SK-N-SH (cell line): ENCODE results near the gene ZSCAN2. TPM values are rescaled to one million over a fixed set of nuclear protein-coding genes. Genes with fewer than 3 reads are reported as not detected.

Experiments used
- CTCF ChIA-PET: fragments of 300-600, 350-600 bp; formaldehyde crosslinking; extraction: SDS; loops from one replicate; lab custom pipeline; 2021; lab: Yijun Ruan, JAX
- POLR2A ChIA-PET: fragments of 350-600 bp; sonication (Branson Sonifier 250); formaldehyde crosslinking; extraction: SDS; loops from one replicate; lab custom pipeline; 2020; ENCODE audit warnings: antibody characterized with exemption, inconsistent platforms; lab: Yijun Ruan, JAX
- DNase-seq: peaks from one replicate; pipeline ENCODE4 v3.0.0; 2012
- H2AFZ ChIP-seq: fragments of 200-600 bp; sonication (generic); 2 replicates; pipeline ENCODE4 v1.8.1; 2016; ENCODE audit warnings: antibody characterized with exemption, mild to moderate bottlenecking, low read depth
- H3F3A ChIP-seq: fragments of 200-600 bp; sonication (generic); replicated peaks from 2 replicates; pipeline ENCODE3; 2016; ENCODE audit warnings: antibody characterized with exemption, mild to moderate bottlenecking; ENCODE audit not compliant: insufficient read depth
- H3K27ac ChIP-seq, 2 experiments: fragments of 200-500 bp in 1 of 2; fragments of 200-600 bp in 1 of 2; sonication (Bioruptor generic) in 1 of 2; sonication (generic), shearing (Covaris generic) in 1 of 2; 2 replicates each; pipeline versions ENCODE4 v1.5.1 to v1.6.1; 2014 to 2016; ENCODE audit warnings: low read depth in 2 of 2, inconsistent platforms in 1 of 2, low read length in 1 of 2, mild to moderate bottlenecking in 1 of 2, mixed read lengths in 1 of 2
- H3K27me3 ChIP-seq: fragments of 200-600 bp; sonication (generic), shearing (Covaris generic); 2 replicates; pipeline ENCODE4 v1.6.1; 2016; ENCODE audit warnings: mixed run types; ENCODE audit not compliant: insufficient read depth
- H3K36me3 ChIP-seq, 2 experiments: fragments of 200-500 bp in 1 of 2; fragments of 200-600 bp in 1 of 2; sonication (Bioruptor generic) in 1 of 2; sonication (generic) in 1 of 2; replicated peaks in 1 of 2; 2 replicates each; pipeline versions ENCODE3 to v1.5.1; 2014 to 2016; ENCODE audit warnings: low read length in 1 of 2, mild to moderate bottlenecking in 1 of 2; ENCODE audit not compliant: insufficient read depth in 2 of 2, control insufficient read depth in 1 of 2
- H3K4me1 ChIP-seq, 2 experiments: fragments of 200-500 bp in 1 of 2; fragments of 200-600 bp in 1 of 2; sonication (Bioruptor generic) in 1 of 2; sonication (generic), shearing (Covaris generic) in 1 of 2; 2 replicates each; pipeline versions ENCODE4 v1.5.1 to v1.6.1; 2014 to 2016; ENCODE audit warnings: low read depth in 1 of 2, low read length in 1 of 2, mixed run types in 1 of 2; ENCODE audit not compliant: insufficient read depth in 2 of 2, control insufficient read depth in 1 of 2
- H3K4me2 ChIP-seq: fragments of 200-600 bp; sonication (generic), shearing (Covaris generic); 2 replicates; pipeline ENCODE4 v1.6.1; 2017; ENCODE audit warnings: mixed run types
- H3K4me3 ChIP-seq, 2 experiments: fragments of 200-500 bp in 1 of 2; fragments of 200-600 bp in 1 of 2; sonication (Bioruptor generic) in 1 of 2; sonication (generic), shearing (Covaris generic) in 1 of 2; 2 replicates each; pipeline versions ENCODE4 v1.5.1 to v1.8.1; 2014 to 2016; ENCODE audit warnings: low read depth in 2 of 2, inconsistent platforms in 1 of 2, low read length in 1 of 2, mild to moderate bottlenecking in 1 of 2, mixed read lengths in 1 of 2, moderate library complexity in 1 of 2
- H3K79me2 ChIP-seq: fragments of 200-600 bp; sonication (generic); 2 replicates; pipeline ENCODE4 v1.8.1; 2017; ENCODE audit warnings: mild to moderate bottlenecking; ENCODE audit not compliant: insufficient read depth
- H3K9ac ChIP-seq: fragments of 200-600 bp; sonication (generic); 2 replicates; pipeline ENCODE4 v1.6.1; 2017; ENCODE audit warnings: mixed run types
- H3K9me2 ChIP-seq: fragments of 200-600 bp; sonication (generic); 2 replicates; pipeline ENCODE4 v1.6.1; 2017; ENCODE audit warnings: mixed run types
- H3K9me3 ChIP-seq: fragments of 200-600 bp; sonication (generic); 2 replicates; pipeline ENCODE4 v1.6.1; 2017; ENCODE audit warnings: mixed run types, mild to moderate bottlenecking, moderate library complexity
- H4K20me1 ChIP-seq: fragments of 200-600 bp; sonication (generic); 2 replicates; pipeline ENCODE4 v1.6.1; 2017; ENCODE audit warnings: mild to moderate bottlenecking, mixed run types; ENCODE audit not compliant: insufficient read depth
- ELF1 ChIP-seq: IDR thresholded peaks from 2 replicates; pipeline ENCODE4 v1.4.0; 2012
- FOXJ3 ChIP-seq: sonication (generic); formaldehyde crosslinking; IDR thresholded peaks from 2 replicates; pipeline ENCODE4 v1.5.1; 2020; ENCODE audit warnings: mild to moderate bottlenecking, missing genetic modification reagents
- JUND ChIP-seq: IDR thresholded peaks from 2 replicates; pipeline ENCODE4 v1.4.0; 2012
- NFIC ChIP-seq: IDR thresholded peaks from 2 replicates; pipeline ENCODE4 v1.4.0; 2012; ENCODE audit warnings: borderline replicate concordance
- NRF1 ChIP-seq: IDR thresholded peaks from 2 replicates; pipeline ENCODE4 v1.6.1; 2012; ENCODE audit warnings: low read depth, mild to moderate bottlenecking, low read length
- PBX3 ChIP-seq: IDR thresholded peaks from 2 replicates; pipeline ENCODE4; 2012
- REST ChIP-seq: IDR thresholded peaks from 2 replicates; pipeline ENCODE4 v1.6.1; 2012; ENCODE audit warnings: mild to moderate bottlenecking, low read depth, low read length, moderate library complexity
- RFX5 ChIP-seq: IDR thresholded peaks from 2 replicates; pipeline ENCODE4 v1.6.1; 2012; ENCODE audit warnings: mild to moderate bottlenecking, improper control_type of control experiment, low read length
- SIN3A ChIP-seq: IDR thresholded peaks from 2 replicates; pipeline ENCODE4 v1.6.1; 2012; ENCODE audit warnings: low read depth, mild to moderate bottlenecking, low read length, moderate library complexity, borderline replicate concordance
- SMC3 ChIP-seq: IDR thresholded peaks from 2 replicates; pipeline ENCODE4 v1.6.1; 2012; ENCODE audit warnings: low read depth, low read length, improper control_type of control experiment
- TAF1 ChIP-seq: IDR thresholded peaks from 2 replicates; pipeline ENCODE4 v1.6.1; 2012; ENCODE audit warnings: low read depth, mild to moderate bottlenecking, low read length, moderate library complexity, borderline replicate concordance
- YY1 ChIP-seq: IDR thresholded peaks from 2 replicates; pipeline ENCODE4 v1.4.0; 2012; ENCODE audit warnings: low read depth, mild to moderate bottlenecking
- ZBTB33 ChIP-seq: IDR thresholded peaks from 2 replicates; pipeline ENCODE4 v1.4.0; 2012; ENCODE audit warnings: low read depth, borderline replicate concordance
- WGBS: methylation state at CpG from one replicate; pipeline ENCODE4 v1.1.6; 2017; ENCODE audit warnings: low lambda C conversion rate; 5-methylcytosine and 5-hydroxymethylcytosine counted together
- polyA plus RNA-seq, 3 experiments: library from polyadenylated mRNA; depleted of rRNA; stranded (reverse); fragments of >200 nt; gene quantifications; 2 replicates each; pipeline ENCODE4 v1.2.3, GENCODE V29; 2012

Gene ZSCAN2
- polyA plus RNA-seq, 1 of the 3 experiments (the other 2 are of a cell fraction) = 22.0 TPM

GRCh38 chr15:84570164-84570735 lies 30.6 kb upstream of the ZSCAN2 start:
- no peaks in the 10 kb centered on the region for H4K20me1 ChIP-seq
- H3K27ac ChIP-seq = peak overlapping the region; percentile 80 to 81
- H3K9me2 ChIP-seq = no peaks in the 10 kb centered on the region
- no peaks in the 10 kb centered on the region for H3K9me3 ChIP-seq
- H3K36me3 ChIP-seq = peaks cover 0 to 4% of the 10 kb centered on the region in 2 experiments
- H3K27me3 ChIP-seq = no peaks in the 10 kb centered on the region
- H2AFZ ChIP-seq = peak overlapping the region; percentile 86; the same call in 1 of the 2 replicates
- TF ChIP-seq REST (no peak), YY1 (peak; percentile 58; the same call in 1 of the 2 replicates), NFIC (no peak), PBX3 (no peak), FOXJ3 (CRISPR knock-in tag) (no peak), RFX5 (no peak), ELF1 (no peak)
- TF ChIP-seq, all 33 proteins: peak for 1
- H3K4me1 ChIP-seq = no peaks in the 10 kb centered on the region; a peak in 2 of 4 replicates
- ChIA-PET CTCF (interaction anchor here (0.6 to 3.3 kb wide), 20 partner anchors 8 to 1506 kb away, joined by 3 to 28 read pairs (median 4); partner anchors contain the start of genes WDR73 and ZSCAN2), POLR2A (interaction anchor here (0.7 to 1.3 kb wide), 4 partner anchors 84 to 410 kb away, joined by 3 read pairs; partner anchors contain the start of genes SEC11A and WDR73)
- peaks cover 23% of the 10 kb centered on the region for H3F3A ChIP-seq
- peak overlapping the region; percentile 96 for H3K9ac ChIP-seq
- peaks cover 45% of the 10 kb centered on the region for H3K79me2 ChIP-seq
- DNase-seq = peak; percentile 70
- peak overlapping the region; percentile 90 for H3K4me2 ChIP-seq
- H3K4me3 ChIP-seq = peak overlapping the region; percentile 84 to 85
- 1% methylated on average over 40 of the region's 52 CpGs for WGBS

- no peak for DNase-seq
- 90% methylated on average over 4 of the region's 4 CpGs for whole genome bisulfite sequencing
- TF ChIP-seq TAF1 (no peak), SIN3A (no peak), FOXJ3 (CRISPR knock-in tag) (no peak), SMC3 (no peak), NRF1 (no peak), JUND (no peak), ZBTB33 (no peak)
Observed at GRCh38 chr15:84572231-84572630, 28.6 kb upstream of the ZSCAN2 start.

More at GRCh38 chr15:84572231-84572630, 28.6 kb upstream of the ZSCAN2 start:
- POLR2A ChIA-PET = no interaction called here
- Histone ChIP-seq H3F3A (peaks cover 20% of the 10 kb centered on the region), H3K27me3 (no peaks in the 10 kb centered on the region), H2AFZ (no peak overlapping the region), H3K9me3 (no peaks in the 10 kb centered on the region), H3K9me2 (no peaks in the 10 kb centered on the region), H3K4me1 (no peaks in the 10 kb centered on the region; a peak in 2 of 4 replicates), H3K27ac (no peak overlapping the region; a peak in 1 of 4 replicates), H3K4me2 (no peak overlapping the region), H3K79me2 (peaks cover 27% of the 10 kb centered on the region), H3K36me3 (peaks cover 0 to 1% of the 10 kb centered on the region in 2 experiments), H3K9ac (no peak overlapping the region), H4K20me1 (no peaks in the 10 kb centered on the region), H3K4me3 (no peak overlapping the region)
- CTCF ChIA-PET = interaction anchor here (1.0 to 4.4 kb wide), 4 partner anchors 9 to 356 kb away, joined by 3 to 32 read pairs (median 10); no protein-coding TSS in a partner anchor
